Central memory CD8-positive, alpha-beta T cell (primary cell): ENCODE results near the gene SMAD5.

Experiments
- ATAC-seq: fragments of 150-1000 bp; cut with Tn5 transposase; replicated peaks from 2 replicates; pipeline ENCODE4 v1.10.0; 2022; ENCODE audit warnings: mild to moderate bottlenecking, moderate FRiP score, moderate number of reproducible peaks; ENCODE audit not compliant: poor library complexity, severe bottlenecking; ENCODE audit errors: extremely low read depth
- DNase-seq, 2 donors: peaks; one replicate each; pipeline ENCODE4 v3.0.0; 2021; ENCODE audit warnings: low spot score in 2 of 2
- H3K27ac Mint-ChIP-seq: one replicate; pipeline ENCODE4 v1.8.0; 2022; ENCODE audit warnings: low read depth, mild to moderate bottlenecking, moderate library complexity, mixed read lengths
- H3K27me3 Mint-ChIP-seq: one replicate; pipeline ENCODE4 v1.8.0; 2022; ENCODE audit warnings: mixed read lengths
- H3K36me3 Mint-ChIP-seq: one replicate; pipeline ENCODE4 v1.8.0; 2022; ENCODE audit warnings: mild to moderate bottlenecking, moderate library complexity, mixed read lengths; ENCODE audit not compliant: insufficient read depth
- H3K4me1 Mint-ChIP-seq: one replicate; pipeline ENCODE4 v1.8.0; 2022; ENCODE audit warnings: mixed read lengths
- H3K4me3 Mint-ChIP-seq: one replicate; pipeline ENCODE4 v1.8.0; 2022; ENCODE audit warnings: mild to moderate bottlenecking, moderate library complexity, mixed read lengths
- H3K9me3 Mint-ChIP-seq: one replicate; pipeline ENCODE4 v1.8.0; 2022; ENCODE audit warnings: mixed read lengths

The SMAD5 gene

DNA sequence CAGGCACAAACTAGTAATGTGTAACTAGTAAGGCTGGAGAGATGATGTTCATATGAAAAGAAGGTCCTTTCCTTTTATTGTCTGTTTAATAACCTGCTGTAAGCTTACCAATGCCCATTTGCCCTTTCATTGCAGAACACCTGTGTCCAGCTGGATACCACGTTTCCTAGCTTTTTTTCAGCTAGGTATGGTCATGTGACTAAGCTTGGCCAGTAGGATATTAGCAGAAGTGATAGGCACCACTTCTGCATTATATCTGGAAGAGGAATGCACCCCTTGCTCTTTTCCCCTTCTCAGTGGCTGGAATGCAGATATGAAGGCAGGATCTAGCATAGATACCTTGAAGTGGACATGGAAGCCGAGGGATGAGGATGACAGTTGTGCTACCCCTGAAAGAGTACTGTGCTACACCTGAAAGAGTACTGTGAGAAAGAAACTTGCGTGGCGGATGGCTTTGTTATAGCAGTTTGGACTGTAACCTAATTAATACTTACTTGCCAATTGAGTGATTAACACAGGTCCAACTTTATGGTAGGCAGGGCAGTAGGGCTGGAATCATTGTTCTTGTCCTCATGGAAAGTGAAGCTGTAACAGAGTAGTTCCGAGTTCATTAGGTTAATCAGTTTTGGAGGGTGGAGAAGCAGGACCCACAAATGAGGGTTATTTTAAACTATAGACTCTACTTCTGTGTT lies 53.5 kb downstream of the SMAD5 start:
- ATAC-seq (no peak), DNase-seq (no peak)
- H3K9me3 Mint-ChIP-seq = no peaks in the 10 kb centered on the region
- no peak overlapping the region for H3K27ac Mint-ChIP-seq
- H3K27me3 Mint-ChIP-seq = peaks cover 3% of the 10 kb centered on the region
- no peak overlapping the region for H3K4me3 Mint-ChIP-seq
- H3K36me3 Mint-ChIP-seq = peaks cover 5% of the 10 kb centered on the region
- H3K4me1 Mint-ChIP-seq = no peaks in the 10 kb centered on the region

- Mint-ChIP-seq H3K27me3 (peaks cover 10% of the 10 kb centered on the region), H3K9me3 (no peaks in the 10 kb centered on the region), H3K4me1 (no peaks in the 10 kb centered on the region), H3K36me3 (peaks cover 5% of the 10 kb centered on the region), H3K27ac (no peak overlapping the region), H3K4me3 (no peak overlapping the region)
- no peak for DNase-seq
- no peak for ATAC-seq
These were observed 54.2 kb downstream of the SMAD5 start for GRCh38 chr5:136186796-136187195.

GRCh38 chr5:136188859-136189258 lies 56.2 kb downstream of the SMAD5 start:
- Mint-ChIP-seq H3K4me1 (no peaks in the 10 kb centered on the region), H3K9me3 (no peaks in the 10 kb centered on the region), H3K27me3 (peaks cover 18% of the 10 kb centered on the region), H3K4me3 (no peak overlapping the region), H3K36me3 (peaks cover 5% of the 10 kb centered on the region), H3K27ac (no peak overlapping the region)
- ATAC-seq (no peak), DNase-seq (no peak)

GRCh38 chr5:136190091-136190720 lies 57.6 kb downstream of the SMAD5 start:
- Mint-ChIP-seq H3K36me3 (peaks cover 3% of the 10 kb centered on the region), H3K27ac (no peak overlapping the region), H3K4me3 (no peak overlapping the region), H3K9me3 (no peaks in the 10 kb centered on the region), H3K27me3 (peaks cover 32% of the 10 kb centered on the region), H3K4me1 (no peaks in the 10 kb centered on the region)
- DNase-seq (no peak), ATAC-seq (no peak)

GRCh38 chr5:136190904-136191303 lies 58.3 kb downstream of the SMAD5 start:
- peaks cover 39% of the 10 kb centered on the region for H3K27me3 Mint-ChIP-seq
- H3K9me3 Mint-ChIP-seq = no peaks in the 10 kb centered on the region
- no peak overlapping the region for H3K4me3 Mint-ChIP-seq
- DNase-seq = no peak
- ATAC-seq = no peak
- no peak overlapping the region for H3K27ac Mint-ChIP-seq
- no peaks in the 10 kb centered on the region for H3K4me1 Mint-ChIP-seq
- H3K36me3 Mint-ChIP-seq = peaks cover 3% of the 10 kb centered on the region

- Mint-ChIP-seq H3K36me3 (peaks cover 3% of the 10 kb centered on the region), H3K4me3 (no peak overlapping the region), H3K27me3 (peaks cover 44% of the 10 kb centered on the region), H3K27ac (no peak overlapping the region), H3K9me3 (no peaks in the 10 kb centered on the region), H3K4me1 (no peaks in the 10 kb centered on the region)
- ATAC-seq (no peak), DNase-seq (no peak)
These were observed 58.8 kb downstream of the SMAD5 start for GRCh38 chr5:136191304-136192014.

DNA sequence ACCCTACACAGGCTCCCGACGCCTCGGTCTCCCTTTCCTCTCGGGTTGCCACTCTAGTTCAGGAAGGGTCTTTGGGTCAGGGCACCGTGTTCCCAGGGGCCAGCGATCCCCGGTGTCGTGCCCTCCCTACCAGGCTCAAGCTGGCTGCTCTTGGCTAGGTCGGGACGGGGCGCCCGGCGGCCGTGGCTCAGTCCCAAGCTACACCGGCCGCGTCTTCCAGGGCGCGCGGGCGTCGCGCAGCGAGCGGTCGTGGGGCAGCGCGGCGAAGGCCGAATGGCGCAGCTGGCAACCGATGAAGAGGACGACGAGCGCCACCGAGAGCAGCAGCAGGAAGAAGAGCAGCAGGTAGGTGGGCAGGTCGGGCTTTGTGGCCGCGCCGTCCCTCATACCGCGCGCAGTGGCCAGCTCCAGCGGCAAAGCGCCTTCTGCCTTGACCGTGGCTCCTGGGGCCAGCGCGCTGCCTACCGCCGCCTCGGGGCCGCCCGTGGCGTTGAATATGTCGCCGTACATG lies 59.4 kb downstream of the SMAD5 start:
- Mint-ChIP-seq H3K27me3 (peaks cover 48% of the 10 kb centered on the region), H3K4me1 (no peaks in the 10 kb centered on the region), H3K36me3 (peaks cover 3% of the 10 kb centered on the region), H3K27ac (no peak overlapping the region), H3K9me3 (no peaks in the 10 kb centered on the region), H3K4me3 (no peak overlapping the region)
- DNase-seq = no peak
- ATAC-seq = no peak

DNA sequence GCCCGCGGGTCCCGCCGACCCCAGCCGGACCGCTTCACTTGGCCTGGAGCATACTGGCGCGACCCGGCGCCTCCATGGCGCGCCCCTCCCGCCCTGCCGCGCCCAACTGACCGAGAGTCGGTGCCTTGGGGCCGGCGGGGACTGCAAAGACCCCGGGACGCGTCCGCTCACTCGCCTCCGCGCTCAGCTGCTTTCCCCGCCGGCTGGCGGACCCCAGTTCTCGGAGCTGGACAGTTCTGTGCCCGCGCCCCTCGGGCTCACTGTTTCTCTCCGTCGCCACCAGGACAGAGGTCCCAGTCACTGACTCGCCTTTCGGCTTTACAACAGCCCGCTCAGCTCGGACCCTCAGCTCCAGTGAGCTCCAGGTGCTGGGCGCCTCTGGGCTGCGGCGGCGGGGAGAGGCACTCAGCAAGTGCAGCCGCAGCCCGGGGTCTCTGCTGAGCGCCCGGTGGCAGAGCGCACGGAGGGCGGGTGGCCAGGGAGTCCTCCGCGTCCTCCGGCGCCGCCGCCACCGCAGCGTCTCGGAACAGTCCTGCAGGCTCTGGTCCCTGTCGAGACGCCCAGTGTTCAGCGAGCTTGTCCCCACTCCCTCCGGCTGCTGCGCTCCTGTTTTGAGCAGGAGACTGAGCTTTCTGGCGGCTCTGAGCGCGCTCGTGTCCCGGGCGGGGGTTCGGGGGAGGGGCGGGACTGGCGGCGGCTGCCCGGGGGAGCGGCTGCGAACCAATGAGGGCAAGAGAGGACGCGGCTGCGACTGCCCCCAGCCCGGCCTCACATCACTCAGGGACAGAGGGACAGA lies 60.1 kb downstream of the SMAD5 start, which contains the start of gene SMIM32:
Gene SMIM32, minus strand, starts transcription at position 637 of the 796 bp plus-strand sequence. CDS start 638 bp downstream, outside the sequence.
- Mint-ChIP-seq H3K9me3 (no peaks in the 10 kb centered on the region), H3K36me3 (peaks cover 3% of the 10 kb centered on the region), H3K4me1 (no peaks in the 10 kb centered on the region), H3K4me3 (no peak within 1 kb of the TSS), H3K27me3 (peaks cover 54% of the 10 kb centered on the region), H3K27ac (no peak within 1 kb of the TSS)
- ATAC-seq = no peak
- no peak for DNase-seq

- no peak for ATAC-seq
- Mint-ChIP-seq H3K4me3 (no peak overlapping the region), H3K36me3 (peaks cover 3% of the 10 kb centered on the region), H3K27me3 (peaks cover 58% of the 10 kb centered on the region), H3K9me3 (no peaks in the 10 kb centered on the region), H3K27ac (no peak overlapping the region), H3K4me1 (no peaks in the 10 kb centered on the region)
- no peak for DNase-seq
These were observed 60.8 kb downstream of the SMAD5 start for GRCh38 chr5:136193322-136193935.

DNA sequence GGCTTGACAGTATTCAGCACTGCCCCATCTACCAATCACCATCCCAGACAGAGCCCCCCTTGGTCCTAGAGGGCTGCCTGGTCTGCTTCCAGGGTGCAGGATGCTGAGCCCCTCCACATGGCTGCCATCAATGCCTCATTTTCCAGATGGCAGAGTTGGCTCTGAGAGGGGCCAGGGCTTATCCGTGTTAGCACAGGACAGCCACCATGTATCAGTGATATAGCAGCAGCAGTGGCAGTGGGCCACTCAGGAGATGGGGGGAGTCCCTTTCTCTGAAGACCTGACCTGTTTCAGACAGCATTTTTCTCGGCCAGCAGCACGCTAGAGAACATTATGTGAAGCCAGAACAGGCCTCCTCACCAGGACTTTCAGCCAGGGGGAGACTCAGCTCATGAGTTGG lies 61.9 kb downstream of the SMAD5 start:
- Mint-ChIP-seq H3K9me3 (no peaks in the 10 kb centered on the region), H3K27me3 (peaks cover 69% of the 10 kb centered on the region), H3K27ac (no peak overlapping the region), H3K4me3 (no peak overlapping the region), H3K36me3 (no peaks in the 10 kb centered on the region), H3K4me1 (no peaks in the 10 kb centered on the region)
- ATAC-seq (no peak), DNase-seq (no peak)

- peaks cover 74% of the 10 kb centered on the region for H3K27me3 Mint-ChIP-seq
- H3K4me3 Mint-ChIP-seq = no peak overlapping the region
- H3K4me1 Mint-ChIP-seq = no peaks in the 10 kb centered on the region
- ATAC-seq = no peak
- no peak for DNase-seq
- no peak overlapping the region for H3K27ac Mint-ChIP-seq
- H3K36me3 Mint-ChIP-seq = no peaks in the 10 kb centered on the region
- no peaks in the 10 kb centered on the region for H3K9me3 Mint-ChIP-seq
These were observed 63.6 kb downstream of the SMAD5 start for GRCh38 chr5:136195971-136196820.
